Right lobe of liver (tissue), 4 donors: ENCODE data around the gene GPBP1L1.

ENCODE experiments used
- POLR2A ChIP-seq: fragments of 450-650 bp; IDR thresholded peaks from one replicate; pipeline ENCODE4 v1.6.1; 2017; ENCODE audit warnings: antibody characterized with exemption, mild to moderate bottlenecking
- TF ChIP-seq, protein P1 (sequence below), 4 donors: fragments of 200-600 bp in 3 of 4; fragments of 450-650 bp in 1 of 4; IDR thresholded peaks; one replicate each; pipeline versions ENCODE4 v1.5.1 to v1.8.0; 2016 to 2022; ENCODE audit warnings: antibody characterized with exemption in 4 of 4, mild to moderate bottlenecking in 2 of 4
- donor health status: DM: no; HTN: no; CAD: no.
- donor health status: DM: no; HTN: no; CAD: no.
- donor health status: DM: no; HTN: yes; CAD: no.

DNA sequence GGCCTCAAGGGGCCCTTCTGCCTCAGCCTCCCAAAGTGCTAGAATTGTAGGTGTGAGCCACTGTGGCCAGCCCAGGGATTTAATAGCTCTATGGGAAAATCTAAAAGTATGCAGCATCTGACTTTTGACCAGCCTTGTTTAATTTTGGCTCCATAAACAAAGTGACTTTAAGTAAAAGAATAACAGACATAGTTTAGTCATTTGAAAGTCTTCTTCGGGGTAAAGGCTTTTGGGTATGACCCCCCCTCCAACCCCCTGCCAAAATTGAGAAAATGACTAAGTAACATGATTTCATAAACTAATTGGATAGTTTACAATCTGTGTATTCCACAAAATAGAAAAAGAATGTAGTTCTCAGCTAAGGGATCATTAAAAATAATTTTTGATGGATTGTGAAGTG is 17.0 kb downstream of the GPBP1L1 start:
- no peak for TF ChIP-seq POLR2A
- TF ChIP-seq, protein P1, sequence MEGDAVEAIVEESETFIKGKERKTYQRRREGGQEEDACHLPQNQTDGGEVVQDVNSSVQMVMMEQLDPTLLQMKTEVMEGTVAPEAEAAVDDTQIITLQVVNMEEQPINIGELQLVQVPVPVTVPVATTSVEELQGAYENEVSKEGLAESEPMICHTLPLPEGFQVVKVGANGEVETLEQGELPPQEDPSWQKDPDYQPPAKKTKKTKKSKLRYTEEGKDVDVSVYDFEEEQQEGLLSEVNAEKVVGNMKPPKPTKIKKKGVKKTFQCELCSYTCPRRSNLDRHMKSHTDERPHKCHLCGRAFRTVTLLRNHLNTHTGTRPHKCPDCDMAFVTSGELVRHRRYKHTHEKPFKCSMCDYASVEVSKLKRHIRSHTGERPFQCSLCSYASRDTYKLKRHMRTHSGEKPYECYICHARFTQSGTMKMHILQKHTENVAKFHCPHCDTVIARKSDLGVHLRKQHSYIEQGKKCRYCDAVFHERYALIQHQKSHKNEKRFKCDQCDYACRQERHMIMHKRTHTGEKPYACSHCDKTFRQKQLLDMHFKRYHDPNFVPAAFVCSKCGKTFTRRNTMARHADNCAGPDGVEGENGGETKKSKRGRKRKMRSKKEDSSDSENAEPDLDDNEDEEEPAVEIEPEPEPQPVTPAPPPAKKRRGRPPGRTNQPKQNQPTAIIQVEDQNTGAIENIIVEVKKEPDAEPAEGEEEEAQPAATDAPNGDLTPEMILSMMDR (IDR thresholded peaks at IDR 0.05): no peak
